ENCODE results near the gene MGMT.

- no peak for TF ChIP-seq POLR2A (IDR thresholded peaks at IDR 0.05; ENCODE audit: low read depth)
- no peak for TF ChIP-seq CTCF (IDR thresholded peaks at IDR 0.05)
Observed at GRCh38 chr10:129471447-129472175, 4.6 kb downstream of the MGMT start.
